OCI-LY7 (cell line): ENCODE data around the gene MGRN1. TPM values are rescaled to one million over a fixed set of nuclear protein-coding genes. Genes with fewer than 3 reads are reported as not detected.

Experiments
- BruUV-seq: library from RNA; stranded (reverse); fragments of 400-500 nt; replicated peaks from 2 replicates; lab custom pipeline; 2021; lab: Mats Ljungman, UMichigan
- CTCF ChIA-PET: fragments of 300-600 bp; sonication (Branson Sonifier 250); formaldehyde crosslinking; loops from one replicate; lab custom pipeline; 2022; ENCODE audit warnings: antibody characterized with exemption; ENCODE audit not compliant: unreplicated experiment; lab: Charles Lee
- POLR2A ChIA-PET: fragments of 300-600 bp; sonication (Branson Sonifier 250); formaldehyde crosslinking; loops from one replicate; lab custom pipeline; 2022; ENCODE audit warnings: antibody characterized with exemption; lab: Charles Lee
- DNase-seq: peaks from one replicate; pipeline ENCODE4 v3.0.0-alpha.2; 2015; ENCODE audit warnings: low spot score
- H2AFZ ChIP-seq: fragments of 200-600 bp; sonication (generic), shearing (Covaris generic); 2 replicates; pipeline ENCODE4 v1.6.1; 2014; ENCODE audit warnings: mild to moderate bottlenecking, antibody characterized with exemption, low read length, moderate library complexity
- H3K27ac ChIP-seq: fragments of 200-600 bp; sonication (generic); 2 replicates; pipeline ENCODE4 v1.5.1; 2014; ENCODE audit warnings: mixed run types, low read depth, mild to moderate bottlenecking, moderate library complexity, low read length, inconsistent platforms; ENCODE audit not compliant: poor library complexity, severe bottlenecking
- H3K36me3 ChIP-seq: fragments of 200-600 bp; sonication (generic); 2 replicates; pipeline ENCODE4 v1.6.1; 2014; ENCODE audit warnings: mild to moderate bottlenecking, antibody characterized with exemption, low read length, moderate library complexity, mixed read lengths; ENCODE audit not compliant: insufficient read depth
- H3K4me1 ChIP-seq: fragments of 200-600 bp; sonication (generic); 2 replicates; pipeline ENCODE4 v1.5.1; 2014; ENCODE audit warnings: mild to moderate bottlenecking, low read length; ENCODE audit not compliant: insufficient read depth, poor library complexity, severe bottlenecking
- H3K4me2 ChIP-seq: fragments of 200-600 bp; sonication (generic); 2 replicates; pipeline ENCODE4 v1.6.1; 2014; ENCODE audit warnings: mild to moderate bottlenecking, low read length
- H3K4me3 ChIP-seq: fragments of 200-600 bp; sonication (generic); 2 replicates; pipeline ENCODE4 v1.5.1; 2014; ENCODE audit warnings: mild to moderate bottlenecking, low read depth, low read length; ENCODE audit not compliant: poor library complexity, severe bottlenecking
- H3K79me2 ChIP-seq: fragments of 200-600 bp; sonication (generic); 2 replicates; pipeline ENCODE4 v1.6.1; 2016; ENCODE audit warnings: low read depth, mild to moderate bottlenecking, low read length, moderate library complexity, mixed read lengths; ENCODE audit not compliant: insufficient read depth
- H3K9me2 ChIP-seq: fragments of 200-600 bp; sonication (generic); 2 replicates; pipeline ENCODE4 v1.6.1; 2016; ENCODE audit warnings: mild to moderate bottlenecking, low read length, mixed read lengths; ENCODE audit not compliant: insufficient read depth
- H3K9me3 ChIP-seq: fragments of 200-600 bp; sonication (generic); 2 replicates; pipeline ENCODE4 v1.6.1; 2014; ENCODE audit warnings: mild to moderate bottlenecking, mixed run types, low read length, mixed read lengths
- H4K20me1 ChIP-seq: fragments of 200-600 bp; sonication (generic); 2 replicates; pipeline ENCODE4 v1.6.1; 2014; ENCODE audit warnings: mild to moderate bottlenecking, antibody characterized with exemption, low read length, moderate library complexity, mixed read lengths; ENCODE audit not compliant: insufficient read depth
- CTCF ChIP-seq: fragments of 200-600 bp; sonication (generic); conservative IDR thresholded peaks from 2 replicates; pipeline ENCODE4 v1.5.1; 2014; ENCODE audit warnings: mild to moderate bottlenecking, antibody characterized with exemption, low read length, moderate library complexity, mixed read lengths
- EZH2phosphoT487 ChIP-seq: fragments of 200-600 bp; sonication (generic); IDR thresholded peaks from 2 replicates; pipeline ENCODE4 v1.6.1; 2018; ENCODE audit warnings: low read depth, borderline replicate concordance, mild to moderate bottlenecking, mixed run types, antibody characterized with exemption, low read length, moderate library complexity, mixed read lengths
- intact Hi-C: fragments of 100-400 bp; cut with micrococcal nuclease; formaldehyde crosslinking; loops from one replicate; pipeline ENCODE4 v1.10.0; 2022; ENCODE audit not compliant: unreplicated experiment
- total RNA-seq, 2 experiments: library from RNA; depleted of rRNA in 1 of 2; stranded (reverse); fragments of >200 nt in 1 of 2; shearing (Covaris generic) in 1 of 2; gene quantifications; 2 replicates each; pipeline ENCODE4 v1.2.3, GENCODE V29; 2014 to 2022

MGRN1 gene
- total RNA-seq, 2 experiments from 2014 or later = 14.1 to 43.1 TPM

- Histone ChIP-seq H3K27ac (no peak overlapping the region), H3K79me2 (no peaks in the 10 kb centered on the region), H3K36me3 (peaks cover 59% of the 10 kb centered on the region; the same call in 1 of the 2 replicates), H4K20me1 (no peaks in the 10 kb centered on the region), H3K9me3 (no peaks in the 10 kb centered on the region), H3K9me2 (no peaks in the 10 kb centered on the region), H3K4me1 (no peaks in the 10 kb centered on the region), H3K4me3 (no peak overlapping the region), H2AFZ (no peak overlapping the region), H3K4me2 (no peak overlapping the region)
- POLR2A ChIA-PET = no interaction called here
- intact Hi-C loops = no loop called here
- TF ChIP-seq EZH2phosphoT487 = no peak
- no peak for TF ChIP-seq CTCF
- no TSS peak for BruUV-seq
- CTCF ChIA-PET = no interaction called here
- no peak for DNase-seq
Observed at GRCh38 chr16:4701791-4702465, 77.3 kb downstream of the MGRN1 start.

GRCh38 chr16:4702466-4702808, 77.8 kb downstream of the MGRN1 start:
- ChIA-PET POLR2A (interaction anchor here (0.6 kb wide), 1 partner anchor 264 kb away, joined by 3 read pairs; no protein-coding TSS in a partner anchor), CTCF (no interaction called here)
- H3K9me3 ChIP-seq = no peaks in the 10 kb centered on the region
- intact Hi-C loops = no loop called here
- no peak overlapping the region for H3K4me3 ChIP-seq
- H3K4me1 ChIP-seq = no peaks in the 10 kb centered on the region
- no peak for DNase-seq
- no peaks in the 10 kb centered on the region for H3K9me2 ChIP-seq
- no peak overlapping the region for H2AFZ ChIP-seq
- peaks cover 57% of the 10 kb centered on the region; the same call in 1 of the 2 replicates for H3K36me3 ChIP-seq
- no peaks in the 10 kb centered on the region for H3K79me2 ChIP-seq
- no peak overlapping the region for H3K4me2 ChIP-seq
- no peak for TF ChIP-seq EZH2phosphoT487
- TF ChIP-seq CTCF = no peak
- H4K20me1 ChIP-seq = no peaks in the 10 kb centered on the region
- no TSS peak for BruUV-seq
- H3K27ac ChIP-seq = no peak overlapping the region

- Histone ChIP-seq H3K4me3 (no peak overlapping the region), H3K9me2 (no peaks in the 10 kb centered on the region), H3K27ac (no peak overlapping the region), H4K20me1 (no peaks in the 10 kb centered on the region), H3K9me3 (no peaks in the 10 kb centered on the region), H3K79me2 (no peaks in the 10 kb centered on the region), H2AFZ (no peak overlapping the region), H3K36me3 (peaks cover 45% of the 10 kb centered on the region; the same call in 1 of the 2 replicates), H3K4me1 (no peaks in the 10 kb centered on the region), H3K4me2 (no peak overlapping the region)
- intact Hi-C loops = no loop called here
- TF ChIP-seq CTCF (no peak), EZH2phosphoT487 (no peak)
- no peak for DNase-seq
- POLR2A ChIA-PET = interaction anchor here (0.7 kb wide), 1 partner anchor 21 kb away, joined by 5 read pairs; no protein-coding TSS in a partner anchor
- CTCF ChIA-PET = no interaction called here
- BruUV-seq = no TSS peak
Observed at GRCh38 chr16:4703906-4704305, 79.3 kb downstream of the MGRN1 start.
